GM06990 (cell line): ENCODE results near the gene TAF1A.

Experiments used
- DNase-seq: peaks from one replicate; pipeline ENCODE4 v3.0.0-alpha.2; 2011; ENCODE audit not compliant: insufficient read length; ENCODE audit errors: extremely low read depth
- H3K27me3 ChIP-seq: replicated peaks from 2 replicates; pipeline ENCODE4 v1.6.0; 2011; ENCODE audit warnings: low read length; ENCODE audit not compliant: control insufficient read depth, insufficient read depth
- H3K36me3 ChIP-seq: 2 replicates; pipeline ENCODE4 v1.5.1; 2011; ENCODE audit warnings: low read length; ENCODE audit not compliant: control insufficient read depth, insufficient read depth
- H3K4me3 ChIP-seq: replicated peaks from 2 replicates; pipeline ENCODE4 v1.5.1; 2011; ENCODE audit warnings: low read depth, mild to moderate bottlenecking, control low read depth, low read length
- TF ChIP-seq, protein P1 (sequence below): IDR thresholded peaks from 2 replicates; pipeline ENCODE4 v1.5.1; 2011; ENCODE audit warnings: low read length, control low read depth, mild to moderate bottlenecking, inconsistent platforms; ENCODE audit not compliant: insufficient read depth, poor library complexity, severe bottlenecking

TAF1A gene

DNA sequence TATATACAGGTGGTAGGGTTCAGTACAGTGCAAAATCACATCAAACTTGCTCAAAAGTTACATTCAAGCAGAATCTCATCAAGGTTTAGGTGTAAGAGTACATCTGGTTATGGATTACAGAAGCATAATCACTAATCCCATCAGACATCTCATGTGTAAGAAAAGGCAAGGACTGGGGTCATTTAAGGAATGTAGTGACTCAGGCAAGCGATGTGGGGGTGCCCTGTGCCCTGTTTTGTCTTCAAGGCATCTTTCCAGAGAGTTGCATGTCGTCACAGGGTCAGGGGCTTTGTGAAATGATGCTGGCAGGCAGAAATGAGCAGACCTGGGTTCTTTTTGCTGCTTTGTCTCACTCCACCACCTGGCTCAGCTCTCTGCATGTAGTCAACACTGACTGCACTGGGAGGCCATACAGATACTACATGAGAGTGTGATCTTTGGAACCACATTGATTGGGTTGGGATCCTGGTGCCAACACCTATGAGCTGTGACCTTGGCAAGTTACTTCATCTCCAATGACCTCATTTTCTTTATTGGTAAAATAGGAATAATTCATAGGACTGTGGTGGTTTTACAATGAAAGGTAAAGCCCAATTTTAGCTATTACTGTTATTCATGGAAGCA is 33.6 kb downstream of the TAF1A start:
- TF ChIP-seq, protein P1, sequence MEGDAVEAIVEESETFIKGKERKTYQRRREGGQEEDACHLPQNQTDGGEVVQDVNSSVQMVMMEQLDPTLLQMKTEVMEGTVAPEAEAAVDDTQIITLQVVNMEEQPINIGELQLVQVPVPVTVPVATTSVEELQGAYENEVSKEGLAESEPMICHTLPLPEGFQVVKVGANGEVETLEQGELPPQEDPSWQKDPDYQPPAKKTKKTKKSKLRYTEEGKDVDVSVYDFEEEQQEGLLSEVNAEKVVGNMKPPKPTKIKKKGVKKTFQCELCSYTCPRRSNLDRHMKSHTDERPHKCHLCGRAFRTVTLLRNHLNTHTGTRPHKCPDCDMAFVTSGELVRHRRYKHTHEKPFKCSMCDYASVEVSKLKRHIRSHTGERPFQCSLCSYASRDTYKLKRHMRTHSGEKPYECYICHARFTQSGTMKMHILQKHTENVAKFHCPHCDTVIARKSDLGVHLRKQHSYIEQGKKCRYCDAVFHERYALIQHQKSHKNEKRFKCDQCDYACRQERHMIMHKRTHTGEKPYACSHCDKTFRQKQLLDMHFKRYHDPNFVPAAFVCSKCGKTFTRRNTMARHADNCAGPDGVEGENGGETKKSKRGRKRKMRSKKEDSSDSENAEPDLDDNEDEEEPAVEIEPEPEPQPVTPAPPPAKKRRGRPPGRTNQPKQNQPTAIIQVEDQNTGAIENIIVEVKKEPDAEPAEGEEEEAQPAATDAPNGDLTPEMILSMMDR: no peak
- no peaks in the 10 kb centered on the region; the same call in 1 of the 2 replicates for H3K36me3 ChIP-seq
- no peak for DNase-seq

DNA sequence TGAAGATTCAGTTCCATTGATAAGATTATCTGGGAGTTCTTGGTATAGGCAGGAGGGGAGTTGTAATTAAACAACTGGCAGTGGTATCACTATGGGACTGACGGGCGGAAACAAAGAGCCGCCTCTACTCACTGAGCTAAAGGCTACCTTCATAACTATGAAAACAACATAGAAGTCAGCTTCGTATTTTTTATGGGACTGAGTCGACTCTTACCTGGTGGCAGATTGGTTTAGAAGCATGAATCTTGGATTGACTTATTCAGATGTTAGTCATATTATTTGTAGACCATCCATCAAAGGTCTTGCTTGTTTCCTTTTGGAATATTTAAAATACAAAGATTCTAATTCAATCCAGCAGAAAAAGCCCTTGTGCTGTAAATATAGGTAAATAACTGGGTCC is 35.6 kb downstream of the TAF1A start:
- no peaks in the 10 kb centered on the region; the same call in 1 of the 2 replicates for H3K36me3 ChIP-seq
- H3K4me3 ChIP-seq: no peak overlapping the region
- no peaks in the 10 kb centered on the region for H3K27me3 ChIP-seq
- TF ChIP-seq, protein P1: no peak
- DNase-seq: no peak

More for the DNA sequence above, 33.6 kb downstream of the TAF1A start:
- H3K27me3 ChIP-seq: no peaks in the 10 kb centered on the region
- H3K4me3 ChIP-seq: no peak overlapping the region

DNA sequence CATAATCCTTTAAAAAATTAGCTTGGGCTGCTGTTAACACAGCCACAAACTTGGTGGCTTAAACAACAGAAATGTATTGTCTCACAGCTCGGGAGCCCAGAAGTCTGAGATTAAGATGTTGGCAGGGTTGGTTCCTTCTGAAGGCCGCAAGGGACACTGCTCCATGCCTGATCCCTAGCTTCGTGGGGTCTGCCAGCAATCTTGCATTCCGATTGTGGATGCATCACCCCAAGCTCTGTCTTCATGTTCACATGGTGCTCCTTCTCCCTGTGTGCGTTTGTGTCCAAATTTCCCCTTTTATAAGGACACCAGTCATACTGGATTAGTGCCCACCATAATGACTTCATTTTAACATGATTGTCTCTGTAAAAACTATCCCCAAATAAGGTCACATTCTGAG is 36.9 kb downstream of the TAF1A start:
- DNase-seq: no peak

DNA sequence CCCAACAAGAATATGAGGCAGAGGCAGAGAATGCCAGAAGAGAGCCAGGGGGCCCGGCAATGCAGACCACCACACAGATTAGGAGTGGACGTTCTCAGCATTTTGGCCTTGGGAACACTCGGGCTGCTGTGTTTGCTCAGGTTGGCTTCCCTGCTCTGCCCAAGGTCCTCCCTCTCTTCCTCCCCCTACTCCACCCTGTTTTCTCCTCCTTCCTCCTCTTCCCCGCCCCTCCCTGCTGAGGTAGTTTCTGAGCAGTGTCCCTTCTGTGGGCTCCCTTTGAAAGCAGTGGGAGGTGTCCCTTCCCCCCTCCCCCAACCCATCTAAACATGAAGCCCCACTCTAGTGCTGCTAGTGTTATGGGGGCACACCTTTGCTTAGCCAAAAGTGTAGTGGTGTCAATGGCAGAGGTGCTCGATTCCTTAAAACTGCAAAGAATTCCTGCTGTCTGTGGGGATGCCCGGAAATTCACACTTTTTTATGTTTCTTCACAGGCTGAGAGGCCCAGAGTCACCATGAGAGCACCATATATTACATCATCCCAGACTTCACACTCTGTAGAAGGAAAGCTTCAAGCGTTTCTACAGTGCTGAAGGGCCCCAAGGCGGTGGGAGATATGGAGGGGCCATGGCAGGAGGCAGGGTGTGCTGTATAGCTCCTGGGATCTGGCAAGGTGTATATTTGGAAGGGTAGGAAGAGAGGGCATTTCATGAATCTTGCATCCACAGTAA is 41.6 kb downstream of the TAF1A start, which contains the start of gene HHIPL2:
Gene HHIPL2 (minus strand): TSS at position 161 of the 728 bp plus-strand sequence. CDS start 60 bp downstream, at position 101.
- Histone ChIP-seq H3K36me3 (no peaks in the 10 kb centered on the region), H3K4me3 (no peak within 1 kb of the TSS), H3K27me3 (no peaks in the 10 kb centered on the region; the same call in 1 of the 2 replicates)
- no peak for DNase-seq
- TF ChIP-seq, protein P1: no peak

More for the DNA sequence above, 36.9 kb downstream of the TAF1A start:
- TF ChIP-seq, protein P1: no peak
- no peak overlapping the region for H3K4me3 ChIP-seq
- H3K27me3 ChIP-seq: no peaks in the 10 kb centered on the region
- H3K36me3 ChIP-seq: no peaks in the 10 kb centered on the region; the same call in 1 of the 2 replicates

DNA sequence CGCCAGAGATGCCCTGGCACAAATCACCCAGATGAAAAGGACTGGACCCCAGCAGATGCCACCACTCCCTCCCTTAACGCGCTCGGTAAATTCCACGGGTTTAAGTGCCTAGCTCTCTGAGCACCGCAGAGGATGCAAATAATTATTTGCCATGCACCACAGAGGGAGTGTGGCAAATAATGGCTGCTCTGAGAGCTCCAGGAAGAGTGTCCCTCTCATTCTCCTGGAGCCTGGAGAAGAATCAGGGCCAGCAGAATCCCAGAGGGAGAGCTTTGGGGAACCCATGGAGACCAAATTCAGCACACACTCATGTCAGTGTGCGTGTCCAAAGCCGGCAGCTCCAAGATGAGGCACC is 42.5 kb downstream of the TAF1A start:
- TF ChIP-seq, protein P1: no peak
- Histone ChIP-seq H3K27me3 (no peaks in the 10 kb centered on the region; the same call in 1 of the 2 replicates), H3K4me3 (no peak overlapping the region), H3K36me3 (no peaks in the 10 kb centered on the region)
- DNase-seq: no peak
